ENCODE measurements around the gene RPL22. TPM values are rescaled to one million over a fixed set of nuclear protein-coding genes. Genes with fewer than 3 reads are reported as not detected.

RPL22 gene
- total and polyA plus RNA-seq, 2 of the 13 experiments (the other 11 are each of a cell fraction or from before 2014, with no cell fraction given), result 214 to 545 TPM

- TF ChIP-seq FOXP1 (IDR thresholded peaks at IDR 0.05) (no peak), FOXP1 (CRISPR knock-in tag; IDR thresholded peaks at IDR 0.05) (0 out of 2 replicates have a peak, but pooled peaks have one; percentile 29), ZNF530 (CRISPR knock-in tag; IDR thresholded peaks at IDR 0.05; ENCODE audit: low read depth) (peak; percentile 79; the same call in 1 of the 2 replicates), ZNF124 (CRISPR knock-in tag; IDR thresholded peaks at IDR 0.05) (peak; percentile 99), ZFP82 (CRISPR knock-in tag; IDR thresholded peaks at IDR 0.05; ENCODE audit: borderline replicate concordance) (peak; percentile 94; the same call in 1 of the 2 replicates), ARID2 (CRISPR knock-in tag; IDR thresholded peaks at IDR 0.05; ENCODE audit: borderline replicate concordance) (peak; percentile 97), SNAI1 (CRISPR knock-in tag; IDR thresholded peaks at IDR 0.05; ENCODE audit: borderline replicate concordance) (peak; percentile 97), TFDP1 (CRISPR knock-in tag; IDR thresholded peaks at IDR 0.05; ENCODE audit: borderline replicate concordance) (peak; percentile 78; the same call in 1 of the 2 replicates), FLYWCH1 (CRISPR knock-in tag; IDR thresholded peaks at IDR 0.05) (peak; percentile 94; the same call in 1 of the 2 replicates), ELF3 (CRISPR knock-in tag; IDR thresholded peaks at IDR 0.05) (peak; percentile 94), ATF1 (CRISPR knock-in tag; IDR thresholded peaks at IDR 0.05) (no peak), SRY (CRISPR knock-in tag; IDR thresholded peaks at IDR 0.05) (peak; percentile 100), HDAC1 (CRISPR knock-in tag; IDR thresholded peaks at IDR 0.05) (peak; percentile 91), ZBTB40 (IDR thresholded peaks at IDR 0.05) (no peak), ZBTB40 (CRISPR knock-in tag; IDR thresholded peaks at IDR 0.05) (peak; percentile 94), ONECUT2 (CRISPR knock-in tag; IDR thresholded peaks at IDR 0.05) (peak; percentile 82), ZNF343 (CRISPR knock-in tag; IDR thresholded peaks at IDR 0.05) (peak; percentile 98), ZZZ3 (CRISPR knock-in tag; IDR thresholded peaks at IDR 0.05; ENCODE audit: borderline replicate concordance) (peak; percentile 91), ZNF274 (CRISPR knock-in tag; IDR thresholded peaks at IDR 0.05) (peak; percentile 98), RFXAP (CRISPR knock-in tag; IDR thresholded peaks at IDR 0.05; ENCODE audit: borderline replicate concordance) (peak; percentile 96)
Measured at GRCh38 chr1:6245086-6245868, 45.9 kb upstream of the RPL22 start (continued).
